Caco-2 (cell line): ENCODE results near the gene PID1. TPM values are rescaled to one million over a fixed set of nuclear protein-coding genes. Genes with fewer than 3 reads are reported as not detected.

Experiments
- BruUV-seq: library from RNA; stranded (reverse); fragments of 400-500 nt; replicated peaks from 2 replicates; lab custom pipeline; 2021; lab: Mats Ljungman, UMichigan
- CTCF ChIA-PET: fragments of 300-600 bp; sonication (Branson Sonifier 250); formaldehyde crosslinking; loops from one replicate; lab custom pipeline; 2022; ENCODE audit warnings: antibody characterized with exemption; lab: Charles Lee
- POLR2A ChIA-PET: fragments of 300-600 bp; sonication (Branson Sonifier 250); formaldehyde crosslinking; loops from one replicate; lab custom pipeline; 2022; ENCODE audit warnings: antibody characterized with exemption; lab: Charles Lee
- DNase-seq, 2 experiments: peaks; one replicate each; pipeline versions ENCODE4 v3.0.0 to v3.0.0-alpha.2; 2020 to 2022
- H3K27me3 ChIP-seq: replicated peaks from 2 replicates; pipeline ENCODE4 v1.6.0; 2011; ENCODE audit warnings: low read length; ENCODE audit not compliant: control insufficient read depth, insufficient read depth
- H3K36me3 ChIP-seq: 2 replicates; pipeline ENCODE4 v1.5.1; 2011; ENCODE audit warnings: low read length; ENCODE audit not compliant: control insufficient read depth, insufficient read depth
- H3K4me1 ChIP-seq: fragments of 250-450 bp; sonication (Bioruptor Pico); 2 replicates; pipeline ENCODE4 v1.5.1; 2020; ENCODE audit warnings: mild to moderate bottlenecking
- H3K4me3 ChIP-seq: 2 replicates; pipeline ENCODE4 v1.5.1; 2011; ENCODE audit warnings: low read depth, mild to moderate bottlenecking, control low read depth, low read length
- H3K9me3 ChIP-seq: fragments of 250-450 bp; sonication (Bioruptor Pico); 2 replicates; pipeline ENCODE4 v1.5.1; 2020; ENCODE audit warnings: mild to moderate bottlenecking, moderate library complexity
- H3K27ac Mint-ChIP-seq: one replicate; pipeline ENCODE4 v1.8.0; 2022; ENCODE audit warnings: mixed read lengths; ENCODE audit not compliant: unreplicated experiment
- H3K27me3 Mint-ChIP-seq: one replicate; pipeline ENCODE4 v1.8.0; 2022; ENCODE audit warnings: mixed read lengths; ENCODE audit not compliant: insufficient read depth, unreplicated experiment
- H3K36me3 Mint-ChIP-seq: one replicate; pipeline ENCODE4 v1.8.0; 2022; ENCODE audit warnings: mild to moderate bottlenecking, mixed read lengths; ENCODE audit not compliant: insufficient read depth, unreplicated experiment
- H3K4me1 Mint-ChIP-seq: one replicate; pipeline ENCODE4 v1.8.0; 2022; ENCODE audit warnings: low read depth, mixed read lengths; ENCODE audit not compliant: unreplicated experiment
- H3K4me3 Mint-ChIP-seq: one replicate; pipeline ENCODE4 v1.8.0; 2022; ENCODE audit warnings: mild to moderate bottlenecking, moderate library complexity, mixed read lengths; ENCODE audit not compliant: unreplicated experiment
- H3K9me3 Mint-ChIP-seq: one replicate; pipeline ENCODE4 v1.8.0; 2022; ENCODE audit warnings: mixed read lengths; ENCODE audit not compliant: unreplicated experiment
- CTCF ChIP-seq, 2 experiments: fragments of 200-600 bp in 1 of 2; IDR thresholded peaks; 1 replicate in 1 of 2; 2 replicates in 1 of 2; pipeline versions ENCODE4 v1.5.1 to v1.8.0; 2011 to 2022; ENCODE audit warnings: antibody characterized with exemption in 1 of 2, control low read depth in 1 of 2, inconsistent platforms in 1 of 2, low read depth in 1 of 2, low read length in 1 of 2, mild to moderate bottlenecking in 1 of 2, moderate library complexity in 1 of 2; ENCODE audit not compliant: insufficient read depth in 1 of 2, severe bottlenecking in 1 of 2, unreplicated experiment in 1 of 2
- intact Hi-C: fragments of 100-400 bp; cut with micrococcal nuclease; formaldehyde crosslinking; loops from one replicate; pipeline ENCODE4 v1.10.0; 2022; ENCODE audit not compliant: unreplicated experiment
- total RNA-seq: library from RNA; stranded (reverse); gene quantifications from 2 replicates; pipeline ENCODE4 v1.2.3, GENCODE V29; 2022

Gene PID1
- total RNA-seq, 1 experiment from 2014 or later, result 9.8 TPM

- no peaks in the 10 kb centered on the region for H3K9me3 ChIP-seq
- H3K27me3 Mint-ChIP-seq, result no peaks in the 10 kb centered on the region
- ChIA-PET POLR2A (interaction anchor here (1.1 kb wide), 1 partner anchor 112 kb away, joined by 7 read pairs; no protein-coding TSS in a partner anchor), CTCF (no interaction called here)
- no TSS peak for BruUV-seq
- H3K36me3 ChIP-seq, result no peaks in the 10 kb centered on the region
- peaks cover 12% of the 10 kb centered on the region for H3K36me3 Mint-ChIP-seq
- peaks cover 29% of the 10 kb centered on the region for H3K4me1 ChIP-seq
- H3K4me3 Mint-ChIP-seq, result no peak overlapping the region
- peaks cover 25% of the 10 kb centered on the region for H3K4me1 Mint-ChIP-seq
- no peak for DNase-seq
- H3K9me3 Mint-ChIP-seq, result no peaks in the 10 kb centered on the region
- no peak overlapping the region for H3K4me3 ChIP-seq
- peak overlapping the region; percentile 93 for H3K27ac Mint-ChIP-seq
- intact Hi-C loops, result loop anchor here (1.0 to 2.0 kb wide), 3 partner anchors 18 to 112 kb away; no protein-coding TSS in a partner anchor
- no peaks in the 10 kb centered on the region for H3K27me3 ChIP-seq
- TF ChIP-seq CTCF (IDR thresholded peaks at IDR 0.05; ENCODE audit: insufficient read depth in 1 of 2, low read depth in 1 of 2, low read length in 1 of 2, severe bottlenecking in 1 of 2, unreplicated experiment in 1 of 2), result no peak
These were observed 110.1 kb downstream of the PID1 start for GRCh38 chr2:229160984-229161383.

GRCh38 chr2:229160180-229160579 is 110.9 kb downstream of the PID1 start:
- intact Hi-C loops, result loop anchor here (1.0 to 2.0 kb wide), 3 partner anchors 19 to 113 kb away; no protein-coding TSS in a partner anchor
- no peaks in the 10 kb centered on the region for H3K36me3 ChIP-seq
- H3K36me3 Mint-ChIP-seq, result peaks cover 12% of the 10 kb centered on the region
- POLR2A ChIA-PET, result interaction anchor here (0.6 to 1.1 kb wide), 2 partner anchors 111 to 113 kb away, joined by 3 to 7 read pairs; partner anchors contain the start of gene PID1
- no peaks in the 10 kb centered on the region for H3K9me3 Mint-ChIP-seq
- peak overlapping the region; percentile 93 for H3K27ac Mint-ChIP-seq
- CTCF ChIA-PET, result interaction anchor here (1.0 kb wide), 1 partner anchor 113 kb away, joined by 6 read pairs; no protein-coding TSS in a partner anchor
- H3K4me1 Mint-ChIP-seq, result peaks cover 25% of the 10 kb centered on the region
- H3K9me3 ChIP-seq, result no peaks in the 10 kb centered on the region
- no TSS peak for BruUV-seq
- no peaks in the 10 kb centered on the region for H3K27me3 ChIP-seq
- H3K4me3 ChIP-seq, result no peak overlapping the region
- peak; percentile 74 to 81 for DNase-seq
- H3K27me3 Mint-ChIP-seq, result no peaks in the 10 kb centered on the region
- peak overlapping the region; percentile 65 for H3K4me3 Mint-ChIP-seq
- H3K4me1 ChIP-seq, result peaks cover 29% of the 10 kb centered on the region
- no peak for TF ChIP-seq CTCF (IDR thresholded peaks at IDR 0.05; ENCODE audit: insufficient read depth in 1 of 2, low read depth in 1 of 2, low read length in 1 of 2, severe bottlenecking in 1 of 2, unreplicated experiment in 1 of 2)

- CTCF ChIA-PET, result no interaction called here
- POLR2A ChIA-PET, result no interaction called here
These were observed 111.7 kb downstream of the PID1 start for GRCh38 chr2:229159405-229159804.

More at GRCh38 chr2:229159405-229159804, 111.7 kb downstream of the PID1 start:
- H3K27me3 Mint-ChIP-seq, result no peaks in the 10 kb centered on the region
- TF ChIP-seq CTCF (IDR thresholded peaks at IDR 0.05; ENCODE audit: insufficient read depth in 1 of 2, low read depth in 1 of 2, low read length in 1 of 2, severe bottlenecking in 1 of 2, unreplicated experiment in 1 of 2), result no peak
- peaks cover 12% of the 10 kb centered on the region for H3K36me3 Mint-ChIP-seq
- Histone ChIP-seq H3K4me3 (no peak overlapping the region), H3K36me3 (no peaks in the 10 kb centered on the region), H3K4me1 (peaks cover 25% of the 10 kb centered on the region), H3K27me3 (no peaks in the 10 kb centered on the region), H3K9me3 (no peaks in the 10 kb centered on the region)
- DNase-seq, result no peak
- H3K4me1 Mint-ChIP-seq, result peaks cover 17% of the 10 kb centered on the region
- H3K27ac Mint-ChIP-seq, result peak overlapping the region; percentile 93
- H3K9me3 Mint-ChIP-seq, result no peaks in the 10 kb centered on the region
- BruUV-seq, result no TSS peak
- intact Hi-C loops, result no loop called here
- H3K4me3 Mint-ChIP-seq, result peak overlapping the region; percentile 65
